ENCODE results near the gene TMEFF1. TPM values are rescaled to one million over a fixed set of nuclear protein-coding genes. Genes with fewer than 3 reads are reported as not detected.

The TMEFF1 gene
- total and polyA plus RNA-seq, 2 of the 8 experiments (the other 6 are each of a cell fraction or from before 2014, with no cell fraction given) = 13.5 to 68.2 TPM

DNA sequence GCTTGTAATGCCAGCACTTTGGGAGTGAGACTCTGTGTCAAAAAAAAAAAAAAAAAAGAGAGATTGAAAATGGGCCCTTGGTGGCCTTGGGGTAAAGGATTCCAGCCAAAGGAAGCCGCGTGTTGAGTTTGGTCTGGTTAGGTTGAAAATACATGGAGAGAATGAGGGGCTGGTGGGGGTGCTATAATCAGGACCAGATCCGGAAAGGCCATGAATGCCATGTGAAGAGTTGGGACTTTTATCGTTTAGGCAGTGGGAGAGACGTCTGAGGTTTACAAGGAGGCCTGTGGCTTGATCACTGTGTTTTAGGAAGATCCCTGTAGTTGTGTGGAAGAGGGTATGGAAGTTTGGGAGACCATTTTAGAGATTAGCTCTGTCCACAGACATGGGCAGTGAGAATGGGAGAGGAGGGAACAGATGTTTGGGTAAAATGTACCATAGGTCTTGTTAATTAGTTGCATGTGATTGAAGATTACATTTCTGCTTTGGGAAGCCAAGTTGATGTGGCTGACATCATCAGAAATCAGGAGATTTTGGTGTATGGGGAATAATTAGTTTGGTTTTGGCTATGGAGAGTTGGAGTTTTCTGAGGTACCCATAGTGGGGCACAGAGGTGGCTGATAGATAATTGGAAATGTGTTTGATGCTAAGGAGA lies 42.5 kb upstream of the TMEFF1 start (continued):
- TF ChIP-seq CBX5 (IDR thresholded peaks at IDR 0.05; ENCODE audit: low read depth, low read length) (no peak), PHF8 (conservative IDR thresholded peaks at IDR 0.05; ENCODE audit: low read depth, low read length) (no peak)
